NCI-H1930 (cell line): ENCODE results near the gene PIKFYVE.
"Not testable (repeated sequence)": the region's sequence is repeated elsewhere in the genome, so short reads cannot be mapped to it uniquely, and the experiment has no call there.

Source experiments
- DNase-seq, 2 experiments: peaks; one replicate each; lab custom pipeline; 2025; lab: John Stamatoyannopoulos, UW

The PIKFYVE gene

DNA sequence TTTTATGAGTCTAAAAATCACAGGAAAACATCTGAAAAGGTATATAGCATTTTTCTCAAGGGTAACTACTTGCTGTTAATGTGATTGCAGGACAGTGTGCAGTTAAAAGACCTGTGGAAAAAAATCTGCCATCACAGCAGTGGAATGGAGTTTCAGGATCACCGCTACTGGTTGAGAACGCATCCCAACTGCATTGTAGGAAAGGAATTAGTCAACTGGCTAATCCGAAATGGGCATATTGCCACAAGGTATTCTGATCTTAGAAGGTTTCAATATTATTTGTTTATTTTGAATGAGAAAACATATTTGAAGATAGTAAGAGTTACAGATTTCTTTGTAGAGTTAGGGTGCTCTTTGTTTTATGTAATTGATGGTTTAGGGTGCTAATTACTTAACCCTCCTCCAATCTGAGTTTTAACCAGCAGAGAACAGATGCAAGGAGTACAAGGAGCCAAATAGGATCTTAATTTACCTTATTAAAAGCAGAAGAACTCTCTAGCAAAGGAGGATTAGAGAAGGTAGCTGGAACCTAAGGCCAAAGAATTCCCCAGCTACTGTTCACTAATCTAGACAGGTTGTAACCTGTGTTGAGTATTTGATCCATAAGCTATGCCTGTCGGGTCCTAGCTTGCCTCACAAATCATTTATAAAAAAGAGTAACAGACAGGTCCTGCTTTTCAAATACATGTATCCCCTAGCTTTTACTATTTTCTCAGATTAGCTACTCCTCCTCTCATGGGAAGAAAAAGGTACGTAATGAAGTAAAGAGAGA, 35.0 kb downstream of the PIKFYVE start:
- no peak for DNase-seq

DNA sequence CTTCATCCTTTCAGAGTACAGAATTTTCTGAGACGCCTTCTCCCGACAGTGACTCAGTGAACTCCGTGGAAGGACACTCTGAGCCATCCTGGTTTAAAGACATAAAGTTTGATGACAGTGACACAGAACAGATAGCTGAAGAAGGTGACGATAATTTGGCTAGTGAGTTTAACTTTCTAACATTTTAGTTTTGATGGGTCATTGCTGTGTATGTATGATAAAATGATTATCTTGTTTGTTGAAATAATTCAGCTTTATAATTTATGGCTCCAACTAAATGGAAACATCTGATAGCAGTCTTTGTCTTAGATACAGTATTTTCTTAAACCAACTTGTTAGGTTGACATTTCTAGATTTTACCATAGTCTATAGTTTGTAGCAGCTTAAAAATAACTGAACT, 38.1 kb downstream of the PIKFYVE start:
- DNase-seq, result no peak

DNA sequence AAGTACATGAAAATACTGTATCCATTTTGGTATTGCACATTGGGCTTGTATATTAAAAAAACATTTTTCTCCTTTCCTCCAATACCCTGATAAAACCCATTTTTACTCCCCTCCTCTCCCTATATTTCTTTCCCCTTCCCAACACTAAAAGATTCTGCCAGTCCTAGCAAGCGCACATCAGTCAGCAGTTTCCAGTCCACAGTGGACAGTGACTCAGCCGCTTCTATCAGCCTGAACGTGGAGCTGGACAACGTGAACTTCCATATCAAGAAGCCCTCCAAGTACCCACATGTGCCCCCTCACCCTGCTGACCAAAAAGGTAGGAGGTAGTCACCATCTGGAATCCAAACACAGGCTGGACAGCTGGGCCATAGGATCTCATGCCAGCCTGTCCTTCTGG, 38.6 kb downstream of the PIKFYVE start:
- DNase-seq, result no peak

DNA sequence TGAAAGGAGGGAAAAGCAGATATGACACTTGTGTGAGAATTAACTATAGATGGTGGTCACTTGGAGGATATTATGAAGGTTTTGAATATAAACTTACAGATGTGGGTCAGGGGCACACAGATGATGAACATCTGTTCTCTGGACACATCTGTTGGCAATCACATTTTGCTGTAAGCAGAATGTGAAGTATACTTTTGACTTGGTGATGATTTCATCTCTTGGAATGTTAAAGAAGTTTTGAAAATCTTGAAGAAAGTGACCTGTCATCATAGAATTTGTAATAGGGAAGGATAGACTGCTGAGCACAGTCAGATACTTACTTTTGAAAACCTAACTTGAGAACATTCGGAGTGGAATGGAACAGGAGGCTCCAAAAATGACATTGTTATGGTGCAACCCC, 40.2 kb downstream of the PIKFYVE start:
- DNase-seq, result no peak

DNA sequence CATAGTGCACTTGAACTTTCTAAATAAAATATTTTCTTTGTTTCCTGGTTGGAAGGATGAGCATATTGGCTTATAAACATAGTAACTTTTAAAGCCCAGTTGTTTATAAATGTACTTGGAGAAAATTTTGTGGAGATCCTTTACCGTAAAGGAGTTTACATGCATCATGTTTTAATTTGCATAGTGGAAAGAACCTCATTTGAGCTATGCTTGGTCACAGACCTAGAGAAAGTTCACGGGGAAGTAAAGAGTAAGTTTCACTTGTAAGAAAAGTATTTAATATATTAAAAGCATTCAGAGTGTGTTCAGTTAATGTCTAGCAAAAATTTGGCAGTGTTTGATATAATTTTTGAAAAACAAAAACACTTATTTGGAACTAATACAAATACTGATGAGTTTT, 45.3 kb downstream of the PIKFYVE start:
- DNase-seq, result no peak

DNA sequence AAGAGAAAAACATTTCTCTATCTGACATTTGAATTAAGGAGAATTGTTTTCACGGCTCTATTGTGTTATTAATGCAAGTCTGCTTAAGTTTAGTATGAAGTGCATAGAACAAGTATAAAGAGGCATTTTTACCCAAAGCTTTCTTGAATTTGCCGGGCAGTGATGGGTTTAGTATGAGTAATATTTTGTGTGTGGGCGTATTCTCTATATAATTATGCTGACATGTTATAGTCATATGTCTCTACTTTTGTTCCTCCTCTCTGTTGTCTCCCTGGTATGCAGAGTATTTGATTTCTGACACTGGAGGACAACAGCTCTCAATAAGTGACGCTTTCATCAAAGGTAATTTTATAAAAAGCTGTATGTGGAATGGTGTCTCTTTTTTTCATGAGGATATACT, 45.9 kb downstream of the PIKFYVE start:
- no peak for DNase-seq

DNA sequence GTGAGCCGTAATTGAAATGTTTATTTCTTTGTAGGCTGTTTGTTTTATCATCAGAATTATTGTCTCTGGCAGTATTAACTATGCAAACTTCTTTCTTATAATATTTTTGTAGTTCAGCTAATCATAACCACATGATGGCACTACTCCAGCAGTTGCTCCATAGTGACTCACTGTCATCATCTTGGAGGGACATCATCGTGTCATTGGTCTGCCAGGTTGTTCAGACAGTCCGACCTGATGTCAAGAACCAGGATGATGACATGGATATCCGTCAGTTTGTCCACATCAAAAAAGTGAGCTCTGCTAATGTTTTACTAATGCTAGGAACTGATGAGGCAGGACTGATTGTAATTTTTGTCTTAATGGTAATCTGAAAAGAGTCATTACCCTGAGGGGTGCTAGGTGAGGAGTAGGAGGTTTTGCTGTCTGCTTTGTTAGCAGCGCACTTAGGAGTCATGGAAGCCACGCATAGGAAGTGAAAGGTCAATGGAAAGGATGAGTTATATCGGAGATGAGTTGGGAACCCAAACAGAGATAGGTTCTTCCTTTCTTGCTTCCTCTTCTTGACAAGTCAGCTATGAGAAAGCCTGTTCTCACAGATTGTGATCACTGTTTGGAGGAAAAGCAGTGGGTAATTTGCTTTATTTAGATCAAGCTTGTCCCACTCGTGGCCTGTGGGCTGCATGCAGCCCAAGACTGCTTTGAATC, 49.2 kb downstream of the PIKFYVE start:
- no peak for DNase-seq

DNA sequence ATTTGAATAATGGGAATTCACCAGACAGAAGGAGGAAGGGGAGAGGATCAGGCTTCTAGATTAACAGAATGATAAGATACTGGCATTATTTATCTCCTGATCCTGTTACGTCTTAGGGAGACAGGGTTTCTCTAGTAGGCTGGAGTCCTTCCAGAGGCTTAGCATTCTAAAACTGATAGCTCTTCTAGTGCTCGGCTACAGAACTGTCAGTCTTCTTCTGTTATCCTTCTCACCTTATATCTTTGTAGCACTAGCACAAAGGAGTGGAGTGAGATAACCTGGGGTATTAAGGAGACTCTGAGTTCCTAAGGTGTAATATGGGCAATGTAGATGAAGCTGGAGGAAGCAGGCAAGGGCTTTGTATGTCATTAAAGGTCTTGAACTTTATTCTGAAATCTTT, 52.1 kb downstream of the PIKFYVE start:
- no peak for DNase-seq

DNA sequence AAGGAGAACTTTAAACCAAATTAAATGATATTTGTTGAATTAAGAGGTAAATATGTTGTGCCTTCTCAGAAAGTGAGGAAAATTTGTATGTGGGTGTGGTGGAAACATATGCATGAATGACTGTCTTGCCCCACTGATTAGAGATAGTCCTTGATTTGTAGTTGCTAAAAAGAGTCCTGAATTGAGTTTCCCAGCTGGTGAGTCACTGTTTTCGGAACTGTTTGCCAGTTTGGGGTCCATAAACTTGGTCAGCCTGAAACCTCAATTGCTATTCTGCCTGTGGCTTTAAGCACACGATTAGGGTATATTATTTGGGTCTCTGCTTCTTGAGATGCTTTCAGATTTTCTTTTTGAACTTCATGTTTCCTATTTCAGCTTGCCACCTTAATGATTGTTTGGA, 53.3 kb downstream of the PIKFYVE start:
- DNase-seq, result no peak

DNA sequence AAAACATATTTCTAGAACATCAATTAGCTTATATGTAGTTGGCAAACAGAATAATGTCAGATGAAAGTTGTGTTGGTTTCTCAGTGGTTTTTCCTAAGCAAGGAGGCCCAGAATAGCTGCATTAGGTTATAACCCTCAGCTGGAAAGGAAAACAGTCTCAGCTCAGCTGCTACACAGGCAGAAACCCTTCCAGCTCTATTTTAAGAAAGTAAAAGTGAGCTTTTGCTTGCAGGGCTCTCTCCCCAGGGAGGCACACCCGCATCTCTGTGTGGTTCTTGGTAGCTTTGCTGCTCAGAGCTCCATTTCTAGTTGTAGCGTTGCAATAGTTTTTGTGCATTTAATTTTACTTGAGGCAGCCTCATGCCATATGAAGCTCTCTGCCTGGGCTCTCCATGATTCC, 54.6 kb downstream of the PIKFYVE start:
- no peak for DNase-seq

DNA sequence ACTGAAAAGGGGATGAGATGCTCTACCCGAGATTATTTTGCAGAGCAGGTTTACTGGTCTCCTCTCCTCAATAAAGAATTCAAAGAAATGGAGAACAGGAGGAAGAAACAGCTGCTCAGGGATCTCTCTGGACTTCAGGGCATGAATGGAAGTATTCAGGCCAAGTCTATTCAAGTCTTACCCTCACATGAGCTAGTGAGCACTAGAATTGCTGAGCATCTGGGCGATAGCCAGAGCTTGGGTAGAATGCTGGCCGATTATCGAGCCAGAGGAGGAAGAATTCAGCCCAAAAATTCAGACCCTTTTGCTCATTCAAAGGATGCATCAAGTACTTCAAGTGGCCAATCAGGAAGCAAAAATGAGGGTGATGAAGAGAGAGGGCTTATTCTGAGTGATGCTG, 60.0 kb downstream of the PIKFYVE start:
- DNase-seq, result no peak

DNA sequence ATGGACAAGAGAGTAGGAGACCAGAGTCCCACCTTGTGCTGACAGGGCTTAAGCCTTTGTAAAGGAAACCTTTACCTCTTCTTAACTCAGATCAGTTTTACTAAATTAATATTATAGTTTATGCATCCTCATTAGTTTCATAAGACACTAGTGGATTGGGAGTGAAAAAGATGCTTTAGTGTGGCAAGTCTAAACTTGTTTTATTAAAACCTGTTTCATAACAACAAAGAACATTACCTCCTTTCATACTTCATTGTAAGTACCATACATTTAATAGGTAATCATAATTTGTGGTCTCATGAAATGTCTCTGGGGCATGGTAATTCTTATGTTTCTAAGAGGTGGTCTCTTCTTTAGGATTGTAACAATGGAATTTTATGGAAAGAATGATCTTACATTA, 63.4 kb downstream of the PIKFYVE start:
- DNase-seq, result no peak

DNA sequence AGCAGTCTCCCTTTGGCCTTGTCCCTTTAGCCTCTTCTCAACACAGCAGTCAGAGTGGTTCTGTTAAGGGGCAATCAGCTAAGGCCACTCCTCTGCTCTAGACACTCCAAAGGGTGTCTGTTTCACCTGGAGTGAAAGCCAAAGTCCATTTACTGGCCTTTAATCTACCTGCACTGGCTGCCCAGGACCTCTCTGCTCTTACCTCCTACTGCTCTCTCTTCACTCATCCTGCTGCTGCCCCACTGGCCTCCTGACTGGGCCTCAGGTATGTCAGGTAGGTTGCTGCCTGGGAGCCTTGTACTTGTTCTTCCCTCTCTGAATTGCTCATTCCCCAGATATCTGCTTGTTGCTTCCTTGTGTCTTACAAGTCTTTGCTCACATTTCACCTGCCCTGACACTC, 68.2 kb downstream of the PIKFYVE start:
- DNase-seq, result no peak

DNA sequence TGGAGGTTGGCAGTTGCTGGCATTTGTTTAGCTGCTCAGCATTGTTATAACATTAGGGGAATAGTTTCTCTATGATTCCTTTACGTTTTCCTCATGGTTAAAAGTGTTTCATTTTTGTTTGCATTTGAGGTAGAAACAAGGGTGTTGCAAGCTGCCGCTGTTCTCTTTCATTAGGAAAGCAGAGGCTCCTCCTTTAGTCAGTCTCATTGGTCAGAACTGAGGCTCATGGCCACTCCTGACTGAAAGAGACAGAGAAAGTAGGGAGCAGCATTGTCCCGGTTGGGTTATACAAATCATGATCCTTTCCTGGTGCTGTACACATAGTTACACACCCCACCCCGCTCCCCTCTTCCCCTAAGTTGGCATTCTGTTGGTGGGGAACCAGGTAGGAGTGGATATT, 80.7 kb downstream of the PIKFYVE start:
- no peak for DNase-seq

DNA sequence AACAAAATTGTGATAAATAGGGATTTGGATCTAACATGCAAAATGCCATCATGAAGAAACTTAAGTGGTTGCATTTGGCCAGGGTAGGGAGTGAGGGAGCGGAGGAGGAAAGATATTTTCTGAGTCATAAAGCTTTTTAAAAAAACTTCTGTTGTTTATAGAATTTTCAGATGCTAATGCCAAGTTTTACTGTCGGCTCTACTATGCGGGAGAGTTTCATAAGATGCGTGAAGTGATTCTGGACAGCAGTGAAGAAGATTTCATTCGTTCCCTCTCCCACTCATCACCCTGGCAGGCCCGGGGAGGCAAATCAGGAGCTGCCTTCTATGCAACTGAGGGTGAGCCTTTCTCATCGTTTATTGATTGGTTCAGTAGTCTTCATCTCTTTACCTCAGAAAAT, 84.6 kb downstream of the PIKFYVE start:
- DNase-seq, result no peak

DNA sequence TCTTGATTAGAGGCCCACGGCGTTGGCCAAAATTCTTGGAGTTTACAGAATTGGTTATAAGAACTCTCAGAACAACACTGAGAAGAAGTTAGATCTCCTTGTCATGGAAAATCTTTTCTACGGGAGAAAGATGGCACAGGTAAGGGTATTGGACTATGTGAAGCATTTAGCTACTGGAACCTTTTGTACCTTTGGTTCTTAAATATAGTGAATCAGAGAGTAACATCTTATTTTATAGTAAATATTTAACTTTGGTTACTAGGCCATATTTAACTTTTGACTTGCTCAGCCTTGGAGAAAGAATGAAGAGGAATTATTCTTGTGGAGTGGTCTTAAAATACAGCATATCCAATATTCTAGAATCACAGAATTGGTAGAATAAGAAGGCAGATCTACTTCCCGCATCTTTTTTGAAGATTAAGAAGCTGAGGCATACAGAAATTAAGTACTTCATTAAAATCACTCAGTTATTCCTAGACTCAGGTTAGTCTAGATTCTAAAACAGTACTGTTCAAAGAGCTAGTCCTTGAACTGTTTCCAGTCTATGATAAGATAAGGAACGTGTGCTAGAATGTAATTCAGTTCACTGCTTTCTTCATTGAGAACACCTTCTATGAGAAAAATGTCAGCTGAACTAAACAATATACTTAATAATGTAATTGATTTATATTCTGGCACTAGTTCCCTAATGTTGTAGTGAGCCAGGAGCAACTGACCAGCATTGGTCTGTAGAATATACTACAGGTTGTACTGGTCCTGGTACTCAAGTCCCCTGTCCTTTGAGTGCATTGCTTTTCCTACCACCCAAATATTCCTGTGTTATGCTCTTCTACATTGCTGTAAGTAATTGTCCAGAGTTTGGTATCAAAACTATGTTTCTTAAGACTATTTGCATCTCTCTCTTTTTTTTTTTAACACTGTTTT, 86.9 kb downstream of the PIKFYVE start:
- DNase-seq, result no peak

DNA sequence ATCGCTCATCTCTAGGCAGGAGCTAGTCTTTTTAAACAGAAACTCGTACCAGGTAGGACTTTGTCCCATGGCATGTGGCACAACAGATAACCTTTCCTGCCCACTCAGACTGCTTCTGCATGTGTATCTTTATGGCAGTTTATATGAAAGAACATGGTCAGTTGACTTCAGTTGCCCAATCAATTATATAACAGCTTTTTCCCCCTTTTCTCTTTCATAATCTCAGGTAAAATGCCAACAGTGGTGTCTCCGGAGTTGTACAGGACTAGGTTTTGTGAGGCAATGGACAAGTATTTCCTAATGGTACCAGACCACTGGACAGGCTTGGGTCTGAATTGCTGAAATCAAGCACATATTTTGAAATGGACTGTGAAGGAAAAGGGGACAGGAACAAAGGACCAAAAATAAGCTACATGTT, 88.9 kb downstream of the PIKFYVE start:
- DNase-seq, result no peak

DNA sequence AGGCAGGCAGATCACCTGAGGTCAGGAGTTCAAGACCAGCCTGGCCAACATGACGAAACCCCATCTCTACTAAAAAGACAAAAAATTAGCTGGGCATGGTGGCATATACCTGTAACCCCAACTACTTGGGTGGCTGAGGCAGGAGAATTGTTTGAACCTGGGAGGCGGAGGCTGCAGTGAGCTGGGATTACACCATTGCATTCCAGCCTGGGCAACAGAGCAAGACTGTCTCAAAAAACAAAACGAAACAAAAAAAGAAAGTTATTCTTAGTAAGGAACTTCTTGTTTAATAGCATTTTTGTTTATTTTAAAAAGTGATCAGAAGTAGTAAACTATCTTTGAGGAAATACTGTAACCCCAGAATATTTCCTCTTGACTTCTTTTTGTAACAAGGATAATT, 90.4 kb downstream of the PIKFYVE start:
- DNase-seq, result not testable (repeated sequence)

DNA sequence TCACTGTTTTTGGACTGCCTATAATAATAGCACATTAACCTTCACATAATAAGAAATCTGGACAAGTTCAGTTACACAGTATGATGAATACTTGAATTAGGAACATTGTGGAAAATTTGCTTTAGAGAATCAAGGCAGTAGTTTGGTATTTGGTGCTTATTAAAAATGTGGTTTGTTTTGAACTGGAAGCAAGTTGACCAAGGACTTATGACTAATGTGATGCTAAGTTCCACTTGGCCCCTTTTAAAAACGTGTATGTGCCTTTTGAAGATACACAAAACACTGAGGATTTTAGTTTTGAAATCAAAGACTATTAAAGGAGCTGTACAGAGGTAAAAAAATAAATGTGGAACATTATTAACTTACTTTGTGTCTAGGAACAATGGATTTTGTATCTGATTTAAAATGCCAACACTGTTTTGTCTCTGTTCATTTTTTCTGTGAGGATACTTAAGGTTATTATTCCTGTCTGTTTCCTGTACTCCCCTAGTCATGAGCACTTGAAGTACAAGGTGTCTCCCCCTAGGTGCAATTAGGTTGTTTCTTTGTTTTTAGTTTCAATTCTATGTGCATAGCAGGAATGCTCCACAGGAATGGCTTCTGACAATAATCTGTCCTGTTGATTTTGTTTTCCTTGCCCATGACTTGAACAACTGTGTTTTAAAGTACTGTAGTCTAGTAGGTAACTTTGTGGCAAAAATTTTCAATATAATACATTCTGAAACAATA, 91.0 kb downstream of the PIKFYVE start:
- DNase-seq, result no peak

DNA sequence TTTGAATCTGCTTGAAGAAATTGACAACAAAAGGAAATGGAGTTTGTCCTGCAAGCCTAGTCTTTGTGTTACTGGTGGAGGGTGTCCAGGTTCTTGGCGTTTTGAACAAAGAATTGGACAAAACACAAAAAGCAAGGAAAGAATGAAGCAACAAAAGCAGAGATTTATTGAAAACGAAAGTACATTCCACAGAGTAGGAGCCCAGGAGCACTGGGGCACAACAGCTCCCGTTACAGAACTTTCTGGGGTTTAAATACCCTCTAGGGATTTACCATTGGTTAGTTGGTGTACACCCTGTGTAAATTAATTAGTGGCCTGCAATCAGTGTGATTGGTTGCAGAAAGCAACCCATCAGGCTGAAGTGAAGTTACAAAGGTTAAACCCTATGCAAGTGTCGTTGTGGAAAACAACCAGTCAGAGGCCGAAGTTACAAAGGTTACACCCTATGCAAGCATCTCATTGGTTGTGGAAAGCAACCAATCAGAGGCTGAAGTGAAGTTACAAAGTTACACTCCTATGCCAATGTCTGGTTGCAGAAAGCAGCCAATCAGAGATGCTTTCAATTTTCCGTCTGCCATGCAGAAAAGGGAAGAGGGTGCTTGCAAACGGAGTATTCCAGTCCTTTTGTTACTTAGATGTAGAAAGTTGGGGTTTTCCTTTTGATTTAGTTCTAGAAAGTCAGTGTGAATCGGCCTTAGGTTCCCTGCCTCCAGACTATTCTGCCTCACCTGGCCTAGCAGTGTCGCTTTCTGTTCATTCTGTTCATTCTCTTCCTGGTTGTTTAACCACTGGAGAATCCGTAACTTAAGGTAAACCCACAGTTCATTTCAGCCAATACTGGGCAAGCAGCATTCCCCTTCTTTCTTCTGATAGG, 92.9 kb downstream of the PIKFYVE start:
- no peak for DNase-seq

DNA sequence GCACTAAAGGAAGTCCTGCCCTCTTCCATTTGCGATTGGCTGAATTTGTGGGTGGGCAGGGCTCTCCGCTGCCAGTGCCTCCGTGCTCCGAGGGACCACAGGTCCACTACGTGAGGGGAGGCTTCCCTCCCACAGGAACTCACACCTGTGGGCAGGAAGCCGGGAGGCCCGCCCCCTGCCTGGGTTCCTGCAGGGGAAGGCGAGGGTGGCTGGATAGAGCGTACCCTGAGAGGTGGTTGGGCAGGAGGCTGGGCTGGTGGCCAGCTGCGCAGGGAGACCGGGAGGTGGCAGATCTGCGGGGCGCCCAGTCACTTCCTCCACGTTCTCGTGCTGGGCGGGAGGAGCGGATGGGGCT, 93.6 kb downstream of the PIKFYVE start:
- DNase-seq, result no peak
